K562 (cell line): ENCODE results near the gene TBC1D17. TPM values are rescaled to one million over a fixed set of nuclear protein-coding genes. Genes with fewer than 3 reads are reported as not detected.
A peak's percentile ranks its signal among the peaks of the same experiment; 100 is the strongest.

ENCODE experiments used
- ATAC-seq: fragments of 200-7000 bp; cut with Tn5 transposase; 3 replicates; pipeline ENCODE4 v1.9.1; 2020; ENCODE audit warnings: moderate library complexity
- BruUV-seq: library from RNA; stranded (reverse); fragments of 400-500 nt; replicated peaks from 2 replicates; lab custom pipeline; 2021; lab: Mats Ljungman, UMichigan
- CTCF ChIA-PET: fragments of 300-600 bp; formaldehyde crosslinking; extraction: SDS; loops from one replicate; lab custom pipeline; 2021; ENCODE audit warnings: low intra/inter-chr PET ratio; lab: Yijun Ruan, JAX
- POLR2A ChIA-PET: fragments of 300-600, 350-650 bp; sonication (Branson Sonifier 250); formaldehyde crosslinking; extraction: SDS; loops from one replicate; lab custom pipeline; 2021; ENCODE audit warnings: antibody characterized with exemption, inconsistent platforms; lab: Yijun Ruan, JAX
- DNase-seq, 4 experiments: peaks; one replicate each; pipeline versions ENCODE4 v3.0.0 to v3.0.0-alpha.2; 2011 to 2018; ENCODE audit warnings: low spot score in 3 of 4, mixed read lengths in 3 of 4; ENCODE audit errors: extremely low read depth in 1 of 4
- FAIRE-seq: peaks from 2 replicates; lab custom pipeline; 2011; peaks lifted over from hg19 to GRCh38; lab: Jason Lieb, UNC
- H2AFZ ChIP-seq: 2 replicates; pipeline ENCODE4 v1.6.0; 2011; ENCODE audit warnings: low read depth, low read length, control low read depth, inconsistent platforms
- H3K27ac ChIP-seq: fragments of 200-600 bp; 3 replicates; pipeline ENCODE4 v1.8.0; 2011; ENCODE audit warnings: low read depth, mild to moderate bottlenecking, control low read depth, inconsistent platforms, low read length, moderate library complexity, mixed read lengths; ENCODE audit errors: extremely low read depth
- H3K27me3 ChIP-seq, 2 experiments: fragments of 300-600 bp in 1 of 2; 2 replicates in 1 of 2; 3 replicates in 1 of 2; pipeline versions ENCODE4 v1.6.0 to v1.8.0; 2011; ENCODE audit warnings: inconsistent platforms in 2 of 2, low read length in 2 of 2, mild to moderate bottlenecking in 1 of 2, mixed read lengths in 1 of 2, moderate library complexity in 1 of 2; ENCODE audit not compliant: control insufficient read depth in 2 of 2, insufficient read depth in 2 of 2
- H3K36me3 ChIP-seq: fragments of 300-600 bp; 3 replicates; pipeline ENCODE4 v1.8.0; 2011; ENCODE audit warnings: mild to moderate bottlenecking, low read length, inconsistent platforms; ENCODE audit not compliant: control insufficient read depth, insufficient read depth
- H3K4me1 ChIP-seq, 2 experiments: fragments of 200-600 bp in 1 of 2; replicated peaks in 1 of 2; 2 replicates in 1 of 2; 3 replicates in 1 of 2; pipeline versions ENCODE4 v1.5.1 to v1.8.0; 2011; ENCODE audit warnings: inconsistent platforms in 2 of 2, low read length in 2 of 2, mild to moderate bottlenecking in 1 of 2, mixed read lengths in 1 of 2, moderate library complexity in 1 of 2; ENCODE audit not compliant: control insufficient read depth in 2 of 2, insufficient read depth in 2 of 2
- H3K4me2 ChIP-seq: 2 replicates; pipeline ENCODE4 v1.6.1; 2011; ENCODE audit warnings: low read length, control low read depth, inconsistent platforms, mixed read lengths; ENCODE audit not compliant: insufficient read depth
- H3K4me3 ChIP-seq: fragments of 200-600 bp; sonication (generic), shearing (Covaris generic); 2 replicates; pipeline ENCODE4 v1.5.1; 2016; ENCODE audit warnings: control low read depth, inconsistent platforms
- H3K79me2 ChIP-seq: fragments of 200-600 bp; 3 replicates; pipeline ENCODE4 v1.8.0; 2011; ENCODE audit warnings: low read length, inconsistent platforms; ENCODE audit not compliant: control insufficient read depth, insufficient read depth
- H3K9ac ChIP-seq, 2 experiments: 2 replicates each; pipeline versions ENCODE4 v1.6.0 to v1.6.1; 2011; ENCODE audit warnings: low read depth in 2 of 2, low read length in 2 of 2, control low read depth in 1 of 2, inconsistent platforms in 1 of 2, mild to moderate bottlenecking in 1 of 2, mixed read lengths in 1 of 2; ENCODE audit not compliant: insufficient read depth in 1 of 2
- H3K9me1 ChIP-seq: one replicate; pipeline ENCODE4 v1.6.0; 2011; ENCODE audit warnings: inconsistent platforms, mild to moderate bottlenecking, low read length, moderate library complexity; ENCODE audit not compliant: control insufficient read depth, insufficient read depth
- H3K9me3 ChIP-seq: replicated peaks from 2 replicates; pipeline ENCODE4 v1.5.1; 2011; ENCODE audit warnings: low read depth, low read length, inconsistent platforms; ENCODE audit not compliant: control insufficient read depth, insufficient read depth
- H4K20me1 ChIP-seq: replicated peaks from 2 replicates; pipeline ENCODE4 v1.6.1; 2011; ENCODE audit warnings: low read length, inconsistent platforms, mixed read lengths; ENCODE audit not compliant: control insufficient read depth, insufficient read depth
- ATF7 ChIP-seq: fragments of 450-650 bp; IDR thresholded peaks from 2 replicates; pipeline ENCODE4 v1.7.1; 2014; ENCODE audit warnings: mild to moderate bottlenecking, moderate library complexity
- ESRRB ChIP-seq: fragments of 250-450 bp; sonication (Bioruptor Pico); IDR thresholded peaks from 2 replicates; pipeline ENCODE4 v1.5.0; 2020; ENCODE audit warnings: mild to moderate bottlenecking, moderate library complexity, borderline replicate concordance
- POLR2G ChIP-seq: fragments of 200-400 bp; formaldehyde crosslinking; IDR thresholded peaks from 2 replicates; pipeline ENCODE4 v1.6.1; 2017; ENCODE audit warnings: low read depth, mild to moderate bottlenecking, antibody characterized with exemption, low read length, moderate library complexity
- RBFOX2 ChIP-seq: fragments of 200-400 bp; formaldehyde crosslinking; IDR thresholded peaks from 2 replicates; pipeline ENCODE4 v1.6.1; 2017; ENCODE audit warnings: low read depth, mild to moderate bottlenecking, low read length, moderate library complexity
- SMAD1 ChIP-seq: fragments of 150-350 bp; IDR thresholded peaks from 2 replicates; pipeline ENCODE4 v1.6.1; 2014; ENCODE audit warnings: low read length, low read depth; ENCODE audit not compliant: partially characterized antibody
- WGBS: fragments of 100-300 bp; shearing (Covaris generic); methylation state at CpG from one replicate; pipeline ENCODE4 v1.1.6; 2016; ENCODE audit warnings: low coverage, mixed read lengths; ENCODE audit not compliant: insufficient coverage; ENCODE audit errors: missing lambda C conversion rate; 5-methylcytosine and 5-hydroxymethylcytosine counted together
- in situ Hi-C: fragments of 300-500 bp; cut with MboI; formaldehyde crosslinking; loops from 4 replicates; pipeline ENCODE4 v1.15.0; 2018; ENCODE audit warnings: inconsistent platforms, mixed read lengths
- intact Hi-C: fragments of 100-400 bp; cut with micrococcal nuclease; formaldehyde crosslinking; loops from 2 replicates; pipeline ENCODE4 v1.14.2; 2022
- polyA plus RNA-seq, 8 experiments: library from polyadenylated mRNA; depleted of rRNA in 4 of 8; stranded (reverse) in 5 of 8; unstranded in 3 of 8; fragments of >200 nt; fragmentation: Nextera tagmentation in 2 of 8; fragmentation: Illumina TruSeq in 1 of 8; extraction: Ambion mirVana in 2 of 8; extraction: Trizol in 1 of 8; gene quantifications; 2 replicates each; pipeline versions ENCODE4 v1.2.1 to v1.2.3, GENCODE V29; 2011 to 2014; ENCODE audit warnings: inconsistent platforms in 1 of 8, missing spikeins in 1 of 8
- total RNA-seq, 7 experiments: library from RNA; depleted of rRNA in 6 of 7; stranded (reverse); fragments of >200 nt in 6 of 7; fragmentation: Illumina TruSeq in 2 of 7; extraction: Trizol in 2 of 7; gene quantifications; 2 replicates each; pipeline versions ENCODE4 v1.2.1 to v1.2.3, GENCODE V29; 2011 to 2021; ENCODE audit warnings: low replicate concordance in 1 of 7
- TF ChIP-seq, protein P1 (sequence below): fragments of 450-650 bp; IDR thresholded peaks from 2 replicates; pipeline ENCODE4 v1.6.1; 2018; ENCODE audit not compliant: partially characterized antibody
- TF ChIP-seq, protein P2 (sequence below), 3 experiments: fragments of 200-800 bp in 1 of 3; sonication (Bioruptor generic) in 1 of 3; sonication (generic) in 1 of 3; formaldehyde crosslinking in 1 of 3; IDR thresholded peaks; 2 replicates each; pipeline versions ENCODE4 v1.6.1 to v1.8.0; 2016 to 2022; ENCODE audit warnings: mild to moderate bottlenecking in 2 of 3, missing compliant biosample characterization in 2 of 3, missing genetic modification characterization in 2 of 3, missing genetic modification reagents in 1 of 3

Gene TBC1D17
- total and polyA plus RNA-seq, 9 of the 15 experiments (the other 6 are each of a cell fraction or from before 2014, with no cell fraction given) = 0.42 to 16.0 (median 3.8) TPM

DNA sequence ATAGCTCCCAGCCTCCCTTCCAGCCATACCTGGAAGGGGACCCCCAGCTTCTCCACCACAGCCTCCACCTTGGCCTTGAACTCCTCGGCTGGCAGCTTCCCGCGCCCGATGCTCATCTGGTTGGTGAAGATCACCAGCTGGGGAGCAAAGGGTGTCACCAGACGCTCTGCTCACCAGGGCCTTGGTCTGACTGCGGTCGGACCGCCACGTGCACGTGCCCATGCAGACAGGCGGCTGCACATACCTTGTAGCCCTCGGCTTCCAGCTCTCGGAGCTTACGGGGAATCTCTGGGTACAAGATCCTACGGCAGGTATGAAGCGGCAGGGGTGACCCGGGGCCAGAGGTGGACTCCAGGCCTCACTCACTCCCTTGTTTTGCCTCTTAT lies 13.6 kb upstream of the TBC1D17 start:
- H3K9ac ChIP-seq = peak overlapping the region in 1 of 2 experiments; percentile 74; a peak in 2 of 4 replicates
- in situ Hi-C loops = no loop called here
- WGBS = 92% methylated on average over 17 of the region's 17 CpGs
- peaks cover 39% of the 10 kb centered on the region for H3K79me2 ChIP-seq
- intact Hi-C loops = no loop called here
- H3K36me3 ChIP-seq = peaks cover 59% of the 10 kb centered on the region
- TF ChIP-seq, protein P1, sequence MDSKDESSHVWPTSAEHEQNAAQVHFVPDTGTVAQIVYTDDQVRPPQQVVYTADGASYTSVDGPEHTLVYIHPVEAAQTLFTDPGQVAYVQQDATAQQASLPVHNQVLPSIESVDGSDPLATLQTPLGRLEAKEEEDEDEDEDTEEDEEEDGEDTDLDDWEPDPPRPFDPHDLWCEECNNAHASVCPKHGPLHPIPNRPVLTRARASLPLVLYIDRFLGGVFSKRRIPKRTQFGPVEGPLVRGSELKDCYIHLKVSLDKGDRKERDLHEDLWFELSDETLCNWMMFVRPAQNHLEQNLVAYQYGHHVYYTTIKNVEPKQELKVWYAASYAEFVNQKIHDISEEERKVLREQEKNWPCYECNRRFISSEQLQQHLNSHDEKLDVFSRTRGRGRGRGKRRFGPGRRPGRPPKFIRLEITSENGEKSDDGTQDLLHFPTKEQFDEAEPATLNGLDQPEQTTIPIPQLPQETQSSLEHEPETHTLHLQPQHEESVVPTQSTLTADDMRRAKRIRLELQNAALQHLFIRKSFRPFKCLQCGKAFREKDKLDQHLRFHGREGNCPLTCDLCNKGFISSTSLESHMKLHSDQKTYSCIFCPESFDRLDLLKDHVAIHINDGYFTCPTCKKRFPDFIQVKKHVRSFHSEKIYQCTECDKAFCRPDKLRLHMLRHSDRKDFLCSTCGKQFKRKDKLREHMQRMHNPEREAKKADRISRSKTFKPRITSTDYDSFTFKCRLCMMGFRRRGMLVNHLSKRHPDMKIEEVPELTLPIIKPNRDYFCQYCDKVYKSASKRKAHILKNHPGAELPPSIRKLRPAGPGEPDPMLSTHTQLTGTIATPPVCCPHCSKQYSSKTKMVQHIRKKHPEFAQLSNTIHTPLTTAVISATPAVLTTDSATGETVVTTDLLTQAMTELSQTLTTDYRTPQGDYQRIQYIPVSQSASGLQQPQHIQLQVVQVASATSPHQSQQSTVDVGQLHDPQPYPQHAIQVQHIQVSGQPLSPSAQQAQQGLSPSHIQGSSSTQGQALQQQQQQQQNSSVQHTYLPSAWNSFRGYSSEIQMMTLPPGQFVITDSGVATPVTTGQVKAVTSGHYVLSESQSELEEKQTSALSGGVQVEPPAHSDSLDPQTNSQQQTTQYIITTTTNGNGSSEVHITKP = no peak
- TF ChIP-seq RBFOX2 (0 out of 2 replicates have a peak, but pooled peaks have one; percentile 35), ATF7 (no peak), POLR2G (peak; percentile 54), ESRRB (no peak), SMAD1 (no peak)
- TF ChIP-seq, protein P2, sequence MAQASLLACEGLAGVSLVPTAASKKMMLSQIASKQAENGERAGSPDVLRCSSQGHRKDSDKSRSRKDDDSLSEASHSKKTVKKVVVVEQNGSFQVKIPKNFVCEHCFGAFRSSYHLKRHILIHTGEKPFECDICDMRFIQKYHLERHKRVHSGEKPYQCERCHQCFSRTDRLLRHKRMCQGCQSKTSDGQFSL (CRISPR knock-in tag; IDR thresholded peaks at IDR 0.05) = no peak
- TF ChIP-seq, protein P2 (tag; IDR thresholded peaks at IDR 0.05) = no peak
- no TSS peak for BruUV-seq
- H3K4me3 ChIP-seq = no peak overlapping the region
- H3K9me1 ChIP-seq = peaks cover 4% of the 10 kb centered on the region
- DNase-seq (no peak), ATAC-seq (no peak), FAIRE-seq (no peak)
- no peaks in the 10 kb centered on the region for H3K27me3 ChIP-seq
- CTCF ChIA-PET = no interaction called here
- H2AFZ ChIP-seq = no peak overlapping the region
- H3K4me1 ChIP-seq = peaks cover 28 to 82% of the 10 kb centered on the region in 2 experiments
- no peaks in the 10 kb centered on the region for H3K9me3 ChIP-seq
- no peak overlapping the region for H3K27ac ChIP-seq
- POLR2A ChIA-PET = interaction anchor here (1.5 to 2.2 kb wide), 3 partner anchors 10 to 78 kb away, joined by 3 to 18 read pairs (median 7); partner anchors contain the start of gene PTOV1
- peaks cover 21% of the 10 kb centered on the region; the same call in 1 of the 2 replicates for H4K20me1 ChIP-seq
- H3K4me2 ChIP-seq = no peak overlapping the region
